Left lung (tissue), 10 donors: ENCODE results near the gene BRS3. TPM values are rescaled to one million over a fixed set of nuclear protein-coding genes. Genes with fewer than 3 reads are reported as not detected.

Experiments
- ATAC-seq: fragments of 200-7000 bp; cut with Tn5 transposase; one replicate; pipeline ENCODE4 v1.9.1; 2020; ENCODE audit warnings: moderate library complexity
- DNase-seq, 4 donors: peaks; one replicate each; pipeline ENCODE4 v3.0.0-alpha.2; 2013 to 2020
- H3K27ac ChIP-seq, 2 donors: fragments of 200-600 bp; sonication (generic) in 1 of 2; one replicate each; pipeline versions ENCODE4 v1.5.0 to v1.8.0; 2020 to 2021
- H3K27me3 ChIP-seq, 2 donors: fragments of 200-600 bp; sonication (generic) in 1 of 2; one replicate each; pipeline versions ENCODE4 v1.5.0 to v1.8.0; 2020 to 2021
- H3K36me3 ChIP-seq, 2 donors: fragments of 200-600 bp; sonication (generic) in 1 of 2; one replicate each; pipeline versions ENCODE4 v1.5.0 to v1.8.0; 2020 to 2021
- H3K4me1 ChIP-seq, 2 donors: fragments of 200-600 bp; one replicate each; pipeline ENCODE4 v1.8.0; 2021
- H3K4me3 ChIP-seq, 2 donors: fragments of 200-600 bp; sonication (generic) in 1 of 2; one replicate each; pipeline versions ENCODE4 v1.5.0 to v1.8.0; 2020 to 2021; ENCODE audit warnings: mild to moderate bottlenecking in 1 of 2
- H3K9me3 ChIP-seq, 2 donors: fragments of 200-600 bp; sonication (generic) in 1 of 2; one replicate each; pipeline versions ENCODE4 v1.5.0 to v1.8.0; 2020 to 2021
- CTCF ChIP-seq, 2 donors: fragments of 200-600 bp; sonication (generic) in 1 of 2; IDR thresholded peaks; one replicate each; pipeline versions ENCODE4 v1.5.0 to v1.8.0; 2021; ENCODE audit warnings: antibody characterized with exemption in 2 of 2
- intact Hi-C, 2 donors: fragments of 100-400 bp; cut with DNase I; formaldehyde crosslinking; loops; one replicate each; pipeline versions ENCODE4 v1.11.2 to v1.14.2; 2022
- polyA plus RNA-seq, 6 donors: library from polyadenylated mRNA; unstranded; fragments of 120-200 nt; gene quantifications; one replicate each; pipeline ENCODE4 v1.2.1, GENCODE V29; 2013; ENCODE audit not compliant: insufficient read length in 6 of 6
- total RNA-seq, 2 donors: library from RNA; stranded (reverse); fragmentation: NEBNext Ultra II Directional; extraction: Animal tissue kit (Norgen Biotek cat#: 25700); gene quantifications; one replicate each; pipeline ENCODE4 v1.2.1, GENCODE V29; 2021
- donor health status: DM: no; HTN: yes; CAD: no.
- donor health status: DM: no; HTN: no; CAD: no.

BRS3 gene
- total and polyA plus RNA-seq, 8 donors: 0.08 TPM; not detected in 7

GRCh38 chrX:136541294-136541693, 53.5 kb downstream of the BRS3 start:
- peaks cover 0 to 2% of the 10 kb centered on the region in 2 donors for H3K27me3 ChIP-seq
- ATAC-seq (no peak), DNase-seq (no peak)
- no peaks in the 10 kb centered on the region for H3K9me3 ChIP-seq
- H3K4me3 ChIP-seq: no peak overlapping the region
- H3K27ac ChIP-seq: no peak overlapping the region
- H3K36me3 ChIP-seq: no peaks in the 10 kb centered on the region
- intact Hi-C loops: no loop called here
- TF ChIP-seq CTCF (IDR thresholded peaks at IDR 0.05): no peak
- no peaks in the 10 kb centered on the region for H3K4me1 ChIP-seq

- Histone ChIP-seq H3K27ac (no peak overlapping the region), H3K4me3 (no peak overlapping the region), H3K9me3 (no peaks in the 10 kb centered on the region), H3K27me3 (peaks cover 0 to 2% of the 10 kb centered on the region in 2 donors), H3K36me3 (no peaks in the 10 kb centered on the region), H3K4me1 (no peaks in the 10 kb centered on the region)
- intact Hi-C loops: no loop called here
- ATAC-seq: no peak
- no peak for DNase-seq
- TF ChIP-seq CTCF (IDR thresholded peaks at IDR 0.05): no peak
Observed at GRCh38 chrX:136542281-136542680, 54.5 kb downstream of the BRS3 start.

Other genes with a start within 250 kb of the BRS3 start
- gene MAP7D3, start 236.5 kb upstream of the BRS3 start, total RNA-seq: 1 to 10 TPM; 7.6 to 9.0 TPM
- gene MAP7D3, start 236.5 kb upstream of the BRS3 start, polyA plus RNA-seq: 10 to 100 TPM; 15.1 to 19.7 (median 18.0) TPM
- under 1 TPM in 1 of 2 donors, not detected in 1; 0.03 TPM for gene ADGRG4, start 187.0 kb upstream of the BRS3 start, total RNA-seq
- not detected for gene ADGRG4, start 187.0 kb upstream of the BRS3 start, polyA plus RNA-seq
- 10 to 100 TPM; 26.7 to 26.8 TPM for gene HTATSF1, start 9.6 kb downstream of the BRS3 start, total RNA-seq
- gene HTATSF1, start 9.6 kb downstream of the BRS3 start, polyA plus RNA-seq: 100 to 1,000 TPM in 2 of 6 donors, 10 to 100 TPM in 4; 84.3 to 105 (median 95.5) TPM
- gene VGLL1, start 44.3 kb downstream of the BRS3 start, total RNA-seq: 1 to 10 TPM in 1 of 2 donors, not detected in 1; 2.2 TPM
- gene VGLL1, start 44.3 kb downstream of the BRS3 start, polyA plus RNA-seq: 10 to 100 TPM in 1 of 6 donors, 1 to 10 TPM in 5; 6.0 to 10.5 (median 8.4) TPM
- gene CD40LG, start 160.2 kb downstream of the BRS3 start, total RNA-seq: under 1 TPM; 0.41 to 0.92 TPM
- under 1 TPM; 0.11 to 0.46 (median 0.30) TPM for gene CD40LG, start 160.2 kb downstream of the BRS3 start, polyA plus RNA-seq